HG02588 (cell line): ENCODE results near the gene MYO5B.
A peak's percentile ranks its signal among the peaks of the same experiment; 100 is the strongest.
"Not testable (repeated sequence)": the region's sequence is repeated elsewhere in the genome, so short reads cannot be mapped to it uniquely, and the experiment has no call there.

ENCODE experiments used
- ATAC-seq: cut with Tn5 transposase; IDR thresholded peaks from one replicate; pipeline ENCODE4 v1.9.1; 2021; ENCODE audit warnings: mild to moderate bottlenecking, moderate library complexity; ENCODE audit not compliant: unreplicated experiment

Gene MYO5B

DNA sequence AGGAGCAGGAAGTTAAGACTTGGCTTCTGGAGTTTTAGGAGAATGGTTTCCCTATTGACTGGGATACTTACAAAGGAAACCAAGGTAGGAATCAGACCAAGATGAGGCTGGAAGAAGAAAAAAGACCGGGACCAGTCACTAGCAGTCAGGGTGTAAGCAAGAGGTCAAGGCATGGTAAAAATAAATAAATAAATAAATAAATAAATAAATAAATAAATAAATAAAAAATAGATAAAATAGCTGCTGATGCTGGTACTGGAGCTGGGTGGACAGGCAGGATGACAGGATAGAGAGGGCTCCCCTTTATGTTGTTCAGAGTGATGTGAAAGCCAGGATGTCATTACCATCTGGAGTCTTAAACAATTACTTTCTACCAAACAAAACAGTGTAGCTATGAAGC is 89.9 kb downstream of the MYO5B start:
- ATAC-seq = no peak

DNA sequence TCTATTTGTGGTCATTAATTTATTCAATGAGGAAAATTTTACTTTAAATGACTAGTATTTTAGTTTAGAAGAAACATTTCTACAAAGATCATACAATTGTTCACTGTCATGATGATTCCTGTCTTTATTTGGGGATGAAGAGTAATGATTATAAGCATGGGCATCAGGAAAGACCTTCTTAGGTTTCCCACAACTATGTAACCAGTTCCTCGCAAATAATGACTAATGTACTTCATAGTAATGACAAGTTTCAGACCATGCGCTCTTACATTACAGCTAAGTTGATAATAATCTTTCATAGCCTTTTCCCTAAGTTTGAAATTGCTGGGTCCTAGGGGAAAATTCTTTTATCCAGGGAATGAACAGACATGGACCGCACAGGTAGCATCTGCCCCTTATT is 90.5 kb downstream of the MYO5B start:
- ATAC-seq = no peak

DNA sequence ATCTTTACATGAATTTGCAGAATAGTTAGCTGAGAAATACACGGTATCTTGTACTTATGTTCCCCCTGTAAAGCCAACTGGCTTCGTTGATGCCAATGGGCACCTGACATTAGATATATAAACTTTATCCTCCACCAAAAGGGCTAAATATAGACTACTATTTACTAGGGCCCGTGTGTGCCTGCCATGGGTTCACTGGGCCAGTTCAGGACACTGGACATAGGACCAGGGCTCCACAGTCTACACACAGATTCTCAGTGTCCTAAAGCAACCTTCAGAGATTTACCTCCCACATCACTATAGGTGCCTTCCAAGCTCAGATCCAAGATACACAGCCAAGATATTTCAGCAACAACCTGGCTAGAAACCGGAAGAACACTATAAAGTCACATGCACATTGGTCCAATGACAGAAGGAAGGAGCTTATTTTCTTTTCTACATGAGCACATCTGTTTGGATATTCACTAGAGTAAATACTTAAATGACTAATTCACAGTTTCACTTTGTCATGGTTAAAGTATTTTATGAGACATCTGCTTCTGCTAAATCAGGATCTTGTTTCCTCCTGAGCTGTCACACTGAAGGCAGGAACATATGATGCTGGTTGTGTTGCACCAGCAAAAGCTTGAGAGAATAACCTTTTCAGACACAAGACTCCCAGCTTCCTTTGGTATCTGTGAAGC is 95.1 kb downstream of the MYO5B start:
- peak; percentile 70 for ATAC-seq

DNA sequence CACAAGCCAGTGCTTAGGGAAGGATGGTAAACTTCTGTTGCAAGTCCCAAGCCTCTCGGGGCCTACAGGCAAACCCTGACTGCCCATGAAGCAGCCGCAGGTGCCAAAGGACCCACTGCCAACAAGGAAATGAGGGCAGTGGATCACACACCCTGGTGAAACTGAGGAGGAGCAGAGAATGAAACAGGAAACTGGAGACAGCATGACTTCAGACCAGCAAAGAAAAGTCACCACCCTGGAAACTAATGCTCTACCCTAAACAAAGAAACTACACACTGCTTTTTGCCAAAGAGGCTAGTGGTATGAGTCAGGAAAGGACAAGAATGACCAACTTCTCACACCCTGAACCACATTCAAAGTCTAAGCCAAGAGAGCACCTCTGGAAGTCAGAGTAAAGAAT is 97.2 kb downstream of the MYO5B start:
- ATAC-seq = peak; percentile 53

DNA sequence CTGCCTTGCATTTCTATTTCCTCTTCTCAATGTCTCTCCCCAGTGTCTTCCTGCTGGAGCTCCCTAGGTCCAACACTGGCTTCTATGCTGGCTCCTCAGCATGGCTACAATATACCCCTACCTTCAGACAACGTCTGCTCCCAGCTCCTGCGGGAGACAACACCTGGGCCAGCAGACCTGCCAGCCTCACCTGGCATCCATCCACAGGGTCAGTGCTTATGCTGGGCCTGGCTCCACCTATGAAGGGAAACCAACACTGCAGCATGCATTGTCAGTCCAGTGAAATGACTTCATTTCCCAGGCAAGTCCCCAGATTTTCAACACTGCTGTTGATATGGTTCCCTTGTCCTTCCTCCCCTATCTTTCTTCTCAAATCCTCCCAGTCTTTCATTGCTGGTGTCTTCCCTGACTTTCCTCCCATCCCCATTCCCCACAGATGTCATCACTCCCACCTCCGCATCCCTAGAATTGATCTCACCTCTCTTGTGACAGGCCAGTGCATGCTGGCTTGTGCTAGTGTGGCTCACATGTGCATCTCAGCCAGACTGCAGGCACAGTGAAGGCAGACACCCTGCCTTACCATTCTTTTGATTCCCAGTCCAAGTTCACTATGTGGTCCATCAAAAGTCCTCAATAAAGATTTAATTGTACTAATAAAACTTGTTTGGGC is 98.0 kb downstream of the MYO5B start:
- no peak for ATAC-seq

DNA sequence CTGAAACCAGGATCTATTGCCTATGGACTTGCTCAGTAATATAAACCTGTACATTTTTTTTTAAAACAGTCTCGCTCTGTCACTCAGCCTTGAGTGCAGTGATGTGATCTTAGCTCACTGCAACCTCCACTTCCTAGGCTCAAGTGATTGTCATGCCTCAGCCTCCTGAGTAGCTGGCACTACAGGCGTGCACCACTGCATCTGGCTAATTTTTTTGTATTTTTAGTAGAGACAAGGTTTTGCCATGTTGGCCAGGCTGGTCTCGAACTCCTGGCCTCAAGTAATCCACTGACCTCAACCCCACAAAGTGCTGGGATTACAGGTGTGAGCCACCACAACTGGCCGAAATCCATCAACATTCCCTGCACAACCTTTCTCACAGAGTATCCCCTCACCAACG is 100.2 kb downstream of the MYO5B start:
- not testable (repeated sequence) for ATAC-seq

DNA sequence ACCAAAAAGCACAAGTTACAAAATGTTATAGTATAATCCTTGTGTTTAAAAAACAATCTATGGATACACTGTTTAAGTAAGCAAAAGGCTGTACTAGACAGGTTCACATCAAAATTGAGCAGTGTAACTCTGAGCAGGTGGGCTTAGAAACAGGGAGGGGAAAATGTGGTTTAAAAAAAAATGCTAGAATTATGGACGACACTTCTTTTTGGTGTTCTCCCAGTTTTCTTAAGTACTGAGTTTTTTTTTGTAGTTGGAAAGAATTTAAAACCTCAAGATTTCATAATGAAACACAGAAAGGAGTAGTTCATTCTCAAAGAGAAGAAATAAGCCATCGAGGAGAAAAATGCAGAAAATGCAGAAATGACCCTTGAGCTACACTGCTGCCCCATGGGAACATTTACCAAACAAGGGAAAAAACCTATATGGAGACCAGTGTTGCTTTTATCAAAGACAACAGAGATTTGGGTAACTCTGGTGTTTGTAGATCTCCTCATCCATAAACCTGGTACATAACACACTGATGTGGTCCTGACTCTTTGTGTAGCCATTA is 100.7 kb downstream of the MYO5B start:
- ATAC-seq = no peak

DNA sequence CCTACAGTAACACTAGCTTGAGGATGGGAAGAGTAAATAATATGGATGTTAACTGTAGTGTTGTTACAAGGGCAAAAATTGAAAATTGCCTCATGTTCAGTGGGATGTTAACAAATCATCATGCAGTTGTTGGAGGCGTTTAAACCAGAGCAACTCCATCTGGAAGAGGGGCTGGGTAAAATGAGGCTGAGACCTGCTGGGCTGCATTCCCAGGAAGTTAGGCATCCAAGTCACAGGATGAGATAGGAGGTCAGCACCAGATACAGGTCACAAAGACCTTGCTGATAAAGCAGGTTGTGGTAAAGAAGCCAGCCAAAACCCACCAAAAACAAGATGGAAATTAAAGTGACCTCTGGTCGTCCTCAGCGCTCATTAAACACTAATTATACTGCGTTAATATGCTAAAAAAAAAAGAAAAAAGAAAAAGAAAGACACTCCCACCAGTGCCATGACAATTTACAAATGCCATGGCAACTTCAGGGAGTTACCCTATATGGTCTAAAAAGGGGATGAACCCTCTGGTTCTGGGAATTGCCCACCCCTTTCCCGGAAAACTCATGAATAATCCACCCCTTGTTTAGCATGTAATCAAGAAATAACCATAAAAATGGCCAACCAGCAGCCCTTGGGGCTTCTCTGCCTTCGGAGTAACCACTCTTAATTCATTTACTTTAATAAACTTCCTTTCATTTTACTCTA is 101.4 kb downstream of the MYO5B start:
- ATAC-seq = no peak

DNA sequence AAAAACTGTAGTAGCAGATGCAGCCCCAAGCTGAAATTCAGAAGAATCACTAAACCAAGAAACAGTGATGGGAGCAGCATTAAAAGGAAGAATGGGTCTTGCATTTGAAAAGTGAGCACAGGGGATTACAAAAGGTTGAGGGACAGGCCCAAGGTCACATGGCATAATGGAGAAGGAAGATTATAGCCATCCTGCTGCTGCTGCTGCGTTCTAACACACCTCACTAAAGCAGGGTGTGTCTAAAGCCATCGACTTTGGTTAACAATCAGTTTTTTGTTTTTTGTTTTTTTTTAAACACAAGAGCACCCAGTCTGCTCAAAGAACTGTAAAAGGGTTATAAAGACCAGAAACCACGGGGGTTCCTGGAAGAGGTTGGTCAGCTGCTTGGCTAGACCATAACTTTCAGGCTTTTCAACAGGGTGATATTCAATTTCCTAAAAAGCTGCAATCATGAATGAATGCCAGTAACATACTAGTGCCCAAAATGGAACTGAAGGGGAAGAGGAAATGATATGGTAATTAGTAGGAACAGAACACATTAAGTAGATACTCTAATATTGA is 102.6 kb downstream of the MYO5B start:
- ATAC-seq = no peak

DNA sequence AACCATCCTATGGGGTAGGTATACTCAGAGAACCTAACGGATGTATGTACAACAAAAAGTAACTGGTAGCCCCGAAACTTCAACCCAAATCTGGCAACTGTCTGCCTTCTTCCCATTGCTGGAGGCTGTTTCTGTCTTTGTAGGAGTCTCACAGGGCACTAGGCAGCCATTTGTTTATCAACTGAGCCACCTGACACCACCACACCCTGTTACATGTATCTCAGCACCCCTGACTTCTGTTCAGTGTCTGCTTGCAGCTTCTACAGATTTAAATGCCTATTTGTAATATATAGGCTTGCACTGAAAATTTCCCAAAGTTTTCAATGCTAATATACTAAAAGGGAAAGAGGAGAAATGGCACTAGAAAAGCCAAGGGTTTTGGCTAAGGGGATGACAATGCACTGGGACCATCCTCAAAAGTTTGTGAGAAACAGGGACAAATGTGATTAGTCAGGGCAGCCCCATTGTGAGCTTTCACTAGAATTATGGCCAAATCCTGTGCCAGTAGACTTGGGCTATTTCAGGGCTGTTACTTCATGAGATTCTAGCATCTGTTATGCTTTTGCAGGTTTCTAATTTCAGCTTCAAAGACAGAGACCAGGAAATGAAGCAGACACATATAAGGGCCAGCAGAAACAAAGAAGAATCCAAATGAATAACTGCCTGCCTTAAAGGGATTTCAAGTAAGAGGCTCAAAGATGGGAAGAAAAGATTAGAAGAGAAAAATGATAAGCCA is 103.3 kb downstream of the MYO5B start:
- ATAC-seq = no peak

DNA sequence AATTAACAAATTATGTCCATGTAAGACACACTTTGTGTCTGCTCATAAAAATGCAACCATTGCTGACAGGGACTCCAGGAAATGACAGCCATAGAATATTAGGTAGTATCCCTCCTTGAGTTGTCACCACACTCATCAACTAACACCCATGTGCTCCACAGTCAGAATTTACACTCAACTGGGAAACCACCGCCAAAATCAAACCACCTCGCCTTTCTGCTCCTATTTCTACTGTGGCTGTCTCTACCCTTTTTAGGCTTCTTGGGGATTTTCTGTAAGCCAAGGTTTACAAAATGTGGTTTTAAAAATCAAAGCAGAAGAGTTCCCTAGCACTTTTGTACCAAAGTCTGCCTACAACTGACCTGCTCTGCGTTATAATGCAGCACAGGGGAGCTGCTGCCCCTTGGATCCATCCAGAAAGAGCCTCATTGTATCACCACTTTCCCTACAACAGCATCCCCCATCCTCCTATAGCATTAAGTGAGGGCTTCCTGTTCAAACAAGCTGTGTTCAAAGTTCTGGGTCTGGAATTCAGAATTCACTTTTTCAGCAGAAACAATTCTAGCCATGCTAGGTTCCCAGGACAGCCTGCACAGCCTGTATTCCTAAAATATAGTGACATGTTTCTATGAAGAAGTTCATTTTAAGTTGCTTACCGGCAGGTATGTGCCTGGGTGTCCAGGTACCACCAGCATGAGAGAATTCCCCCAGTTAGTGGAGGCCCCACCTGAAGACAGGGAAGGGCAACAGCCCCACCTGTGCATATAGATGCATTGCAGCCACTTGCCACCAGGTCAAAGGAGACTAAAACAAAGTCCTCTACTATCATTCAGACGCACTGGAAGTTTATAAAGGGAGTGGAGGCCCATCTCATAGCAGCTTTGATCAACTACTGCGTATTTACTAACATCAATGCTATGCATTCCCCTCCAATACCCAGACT is 104.3 kb downstream of the MYO5B start:
- ATAC-seq = no peak

DNA sequence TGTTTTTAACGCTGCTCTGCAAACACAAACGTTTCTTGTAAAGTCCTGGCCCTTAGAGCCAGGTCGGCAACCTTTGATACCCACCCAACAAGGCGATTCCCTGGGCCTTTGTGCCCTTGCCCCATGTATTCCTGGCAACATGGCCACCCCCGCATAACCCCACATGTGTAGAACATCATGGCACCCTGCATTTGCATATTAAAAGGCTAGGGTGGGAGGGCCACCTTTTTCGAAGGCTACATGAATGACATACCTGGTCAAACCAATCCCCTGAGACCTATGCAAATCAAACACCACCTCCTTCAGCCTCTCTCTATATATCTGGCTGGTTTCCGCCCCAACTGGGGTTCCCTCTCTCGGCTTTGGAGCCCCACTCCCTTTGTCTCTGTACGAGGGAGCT is 105.2 kb downstream of the MYO5B start:
- no peak for ATAC-seq

DNA sequence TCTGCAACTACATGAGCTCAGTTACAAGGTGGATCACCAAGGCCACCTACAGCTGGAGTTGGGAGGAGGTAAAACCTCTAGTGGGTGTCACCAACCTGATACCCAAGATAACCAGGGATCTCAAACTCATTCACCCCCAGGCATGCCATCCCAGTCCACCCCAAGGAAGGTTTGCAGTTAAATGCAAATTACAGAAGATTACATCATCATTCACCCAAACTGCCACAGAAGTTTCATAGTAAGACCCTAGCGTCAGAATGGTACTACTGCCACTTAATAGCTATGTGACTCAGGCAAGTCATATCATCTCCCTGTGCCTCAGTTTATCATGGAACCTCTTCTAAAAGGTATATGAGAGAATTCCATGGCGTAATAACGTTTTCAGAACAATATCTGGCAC is 111.2 kb downstream of the MYO5B start:
- ATAC-seq = no peak

DNA sequence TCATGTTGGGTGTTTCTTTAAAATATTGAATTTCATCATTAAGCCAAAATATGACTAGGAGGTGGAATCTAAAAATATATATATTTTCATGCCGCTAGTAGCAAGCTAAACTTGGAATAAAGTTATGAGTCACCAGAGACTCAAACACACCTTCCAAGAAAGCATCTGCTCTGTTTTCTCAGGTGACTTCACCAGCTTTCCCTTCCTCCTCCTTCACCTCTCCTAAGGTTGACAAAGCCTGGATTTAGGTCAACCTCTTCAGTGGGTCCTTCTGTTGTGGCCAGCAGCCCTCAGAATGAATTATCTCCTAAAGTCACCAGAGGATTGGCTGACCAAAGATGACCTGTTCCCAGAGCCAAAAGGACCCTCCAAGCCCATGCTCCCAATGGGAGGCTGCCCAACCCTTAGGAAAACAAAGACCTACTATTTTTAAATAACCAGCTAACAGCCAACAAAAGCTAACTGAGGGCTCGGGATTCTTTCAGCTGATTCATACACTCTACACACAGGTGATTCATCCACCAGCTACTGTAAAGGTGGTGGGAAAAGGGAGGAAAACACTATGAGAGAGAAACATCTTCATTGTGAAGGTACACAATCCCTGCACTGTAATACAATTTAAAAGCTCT is 113.9 kb downstream of the MYO5B start:
- ATAC-seq = no peak

DNA sequence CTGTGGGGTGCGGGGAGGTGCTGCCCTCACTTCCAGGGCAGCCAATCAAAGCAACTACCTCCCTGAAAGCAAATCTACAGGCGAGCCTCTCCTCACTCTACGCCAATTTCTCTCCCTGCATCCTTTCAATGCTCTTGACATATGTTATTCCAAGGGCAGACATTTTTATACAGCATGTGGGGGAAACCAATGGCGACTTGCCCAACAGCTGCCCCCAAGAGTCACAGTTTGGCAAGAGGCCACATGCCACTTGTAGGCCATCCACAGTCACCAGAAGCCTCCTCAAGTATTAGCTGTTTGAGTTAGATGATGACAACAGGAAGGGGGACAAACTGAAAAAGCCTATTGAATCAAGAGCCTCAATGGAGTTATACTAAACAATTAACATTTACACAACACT is 114.6 kb downstream of the MYO5B start:
- ATAC-seq = no peak

DNA sequence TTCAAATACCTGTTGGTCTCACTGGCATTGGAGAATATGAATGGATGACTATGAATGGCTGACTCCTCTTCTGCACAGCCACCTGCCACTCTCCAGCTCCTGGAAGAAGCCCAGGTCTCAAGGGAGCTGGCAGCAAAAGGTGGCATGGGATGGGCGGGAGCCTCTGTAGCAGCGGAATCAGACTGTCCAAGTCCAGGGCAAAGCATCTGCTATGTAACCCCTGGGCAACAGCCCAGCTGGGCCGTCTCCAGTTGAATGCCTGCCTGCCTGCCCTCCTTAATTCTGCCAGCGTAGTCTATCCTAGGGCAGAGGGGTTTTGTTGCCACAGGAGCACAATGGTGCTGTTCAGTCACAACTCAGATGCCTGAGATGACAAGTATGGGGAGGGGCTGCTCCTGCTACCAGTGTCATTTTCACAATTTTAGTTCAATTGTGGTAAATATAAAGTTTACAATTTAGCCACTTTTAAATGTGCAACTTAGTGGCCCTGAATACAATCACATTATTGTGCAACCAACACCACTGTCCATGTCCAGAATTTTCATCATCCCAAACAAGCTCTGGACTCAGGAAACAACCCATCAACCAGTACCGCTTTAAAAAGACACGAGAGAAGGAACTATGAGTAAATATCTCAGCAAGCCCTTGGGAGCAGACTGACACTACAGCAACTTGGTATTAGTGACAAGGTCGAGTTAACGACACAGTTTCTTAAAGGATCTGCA is 115.2 kb downstream of the MYO5B start:
- no peak for ATAC-seq

DNA sequence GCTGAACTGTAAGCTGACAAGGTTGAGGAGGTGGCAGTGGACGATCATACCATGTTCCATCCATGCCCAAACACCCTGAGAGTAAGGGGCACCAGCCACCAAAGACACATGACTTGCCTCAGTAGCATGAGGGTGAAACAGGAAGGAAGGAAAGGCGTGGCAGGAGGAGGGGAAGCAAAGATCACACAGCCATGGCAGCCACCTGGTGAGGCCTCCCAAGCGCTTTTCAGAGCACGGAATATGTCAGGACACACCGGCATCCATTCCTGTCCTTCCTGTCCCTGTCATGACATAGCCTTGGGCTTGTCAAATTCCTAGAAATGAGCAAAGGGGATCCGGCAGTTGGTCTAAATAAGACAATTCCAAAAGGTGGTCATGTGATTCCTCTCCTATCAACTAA is 118.7 kb downstream of the MYO5B start:
- ATAC-seq = no peak

DNA sequence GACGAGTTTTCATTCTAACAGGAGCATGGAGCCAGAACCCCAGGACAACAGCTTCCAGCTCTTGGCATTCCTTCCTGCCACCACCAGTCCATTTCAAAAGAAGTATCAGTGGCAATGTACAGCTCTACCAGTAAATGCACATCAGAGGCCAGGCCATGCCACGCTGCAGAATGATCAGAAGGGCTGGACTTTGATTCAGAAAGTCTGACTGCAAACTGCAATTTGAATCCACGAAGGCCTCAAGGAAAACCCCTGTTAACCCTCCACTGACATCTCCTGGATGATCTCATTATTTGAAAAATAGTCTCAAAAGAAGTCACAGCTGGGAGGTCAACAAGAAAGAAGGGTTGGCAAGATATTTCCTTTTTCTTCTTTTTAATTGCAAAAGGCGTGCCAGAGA is 119.2 kb downstream of the MYO5B start:
- no peak for ATAC-seq

DNA sequence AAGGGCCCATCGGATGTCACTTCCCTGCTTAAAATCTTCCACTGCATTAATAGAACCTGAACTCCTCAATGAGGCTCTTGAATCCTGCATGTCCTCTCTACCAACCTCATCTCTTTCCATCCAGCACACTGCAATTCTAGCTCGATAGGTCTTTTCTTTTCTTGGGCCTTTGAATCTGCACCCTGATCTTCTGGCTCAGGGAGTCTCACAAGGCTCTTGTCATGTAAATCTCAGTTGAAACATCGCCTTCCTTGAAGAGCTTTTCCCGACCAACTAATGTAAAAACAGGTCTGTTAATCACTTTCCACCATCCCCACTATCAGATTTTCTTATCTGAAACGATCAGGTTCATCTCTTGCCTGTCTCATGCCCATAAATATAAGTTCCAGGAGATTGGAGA is 120.5 kb downstream of the MYO5B start:
- no peak for ATAC-seq
